ENCODE measurements around the gene CWC15.

DNA sequence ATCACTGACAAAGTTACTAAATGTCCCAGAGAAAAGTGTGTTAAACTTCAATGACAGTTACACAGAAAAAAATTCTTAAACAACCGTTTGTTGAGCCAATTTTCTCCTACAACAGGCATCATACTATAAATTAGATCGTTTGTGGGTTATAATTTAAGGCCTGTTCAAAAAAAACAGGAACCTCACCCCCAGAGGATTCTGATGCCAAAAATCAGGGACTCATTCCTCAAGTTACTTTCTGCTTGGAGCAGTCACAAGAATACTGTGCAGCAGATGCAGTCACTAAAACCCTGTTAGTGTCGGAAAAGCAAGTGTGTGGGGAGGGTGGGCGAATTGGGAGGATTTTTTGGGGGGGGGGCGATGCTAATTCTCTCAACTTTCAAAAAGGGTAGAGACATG is 657 bp downstream of the CWC15 start:
- TF ChIP-seq, protein P1, sequence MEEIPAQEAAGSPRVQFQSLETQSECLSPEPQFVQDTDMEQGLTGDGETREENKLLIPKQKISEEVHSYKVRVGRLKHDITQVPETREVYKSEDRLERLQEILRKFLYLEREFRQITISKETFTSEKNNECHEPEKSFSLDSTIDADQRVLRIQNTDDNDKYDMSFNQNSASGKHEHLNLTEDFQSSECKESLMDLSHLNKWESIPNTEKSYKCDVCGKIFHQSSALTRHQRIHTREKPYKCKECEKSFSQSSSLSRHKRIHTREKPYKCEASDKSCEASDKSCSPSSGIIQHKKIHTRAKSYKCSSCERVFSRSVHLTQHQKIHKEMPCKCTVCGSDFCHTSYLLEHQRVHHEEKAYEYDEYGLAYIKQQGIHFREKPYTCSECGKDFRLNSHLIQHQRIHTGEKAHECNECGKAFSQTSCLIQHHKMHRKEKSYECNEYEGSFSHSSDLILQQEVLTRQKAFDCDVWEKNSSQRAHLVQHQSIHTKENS (CRISPR knock-in tag; IDR thresholded peaks at IDR 0.05), result no peak
- TF ChIP-seq EP300 (IDR thresholded peaks at IDR 0.05; ENCODE audit: low read length), result no peak
- TF ChIP-seq, protein P2, sequence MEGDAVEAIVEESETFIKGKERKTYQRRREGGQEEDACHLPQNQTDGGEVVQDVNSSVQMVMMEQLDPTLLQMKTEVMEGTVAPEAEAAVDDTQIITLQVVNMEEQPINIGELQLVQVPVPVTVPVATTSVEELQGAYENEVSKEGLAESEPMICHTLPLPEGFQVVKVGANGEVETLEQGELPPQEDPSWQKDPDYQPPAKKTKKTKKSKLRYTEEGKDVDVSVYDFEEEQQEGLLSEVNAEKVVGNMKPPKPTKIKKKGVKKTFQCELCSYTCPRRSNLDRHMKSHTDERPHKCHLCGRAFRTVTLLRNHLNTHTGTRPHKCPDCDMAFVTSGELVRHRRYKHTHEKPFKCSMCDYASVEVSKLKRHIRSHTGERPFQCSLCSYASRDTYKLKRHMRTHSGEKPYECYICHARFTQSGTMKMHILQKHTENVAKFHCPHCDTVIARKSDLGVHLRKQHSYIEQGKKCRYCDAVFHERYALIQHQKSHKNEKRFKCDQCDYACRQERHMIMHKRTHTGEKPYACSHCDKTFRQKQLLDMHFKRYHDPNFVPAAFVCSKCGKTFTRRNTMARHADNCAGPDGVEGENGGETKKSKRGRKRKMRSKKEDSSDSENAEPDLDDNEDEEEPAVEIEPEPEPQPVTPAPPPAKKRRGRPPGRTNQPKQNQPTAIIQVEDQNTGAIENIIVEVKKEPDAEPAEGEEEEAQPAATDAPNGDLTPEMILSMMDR (IDR thresholded peaks at IDR 0.05 in 2 of 3, conservative IDR thresholded peaks at IDR 0.05 in 1 of 3; ENCODE audit: insufficient read depth in 2 of 3, low read depth in 1 of 3, low read length in 3 of 3), result no peak
- no peak for TF ChIP-seq EZH2 (IDR thresholded peaks at IDR 0.05; ENCODE audit: borderline replicate concordance, low read depth, low read length)
- TF ChIP-seq, protein P3, sequence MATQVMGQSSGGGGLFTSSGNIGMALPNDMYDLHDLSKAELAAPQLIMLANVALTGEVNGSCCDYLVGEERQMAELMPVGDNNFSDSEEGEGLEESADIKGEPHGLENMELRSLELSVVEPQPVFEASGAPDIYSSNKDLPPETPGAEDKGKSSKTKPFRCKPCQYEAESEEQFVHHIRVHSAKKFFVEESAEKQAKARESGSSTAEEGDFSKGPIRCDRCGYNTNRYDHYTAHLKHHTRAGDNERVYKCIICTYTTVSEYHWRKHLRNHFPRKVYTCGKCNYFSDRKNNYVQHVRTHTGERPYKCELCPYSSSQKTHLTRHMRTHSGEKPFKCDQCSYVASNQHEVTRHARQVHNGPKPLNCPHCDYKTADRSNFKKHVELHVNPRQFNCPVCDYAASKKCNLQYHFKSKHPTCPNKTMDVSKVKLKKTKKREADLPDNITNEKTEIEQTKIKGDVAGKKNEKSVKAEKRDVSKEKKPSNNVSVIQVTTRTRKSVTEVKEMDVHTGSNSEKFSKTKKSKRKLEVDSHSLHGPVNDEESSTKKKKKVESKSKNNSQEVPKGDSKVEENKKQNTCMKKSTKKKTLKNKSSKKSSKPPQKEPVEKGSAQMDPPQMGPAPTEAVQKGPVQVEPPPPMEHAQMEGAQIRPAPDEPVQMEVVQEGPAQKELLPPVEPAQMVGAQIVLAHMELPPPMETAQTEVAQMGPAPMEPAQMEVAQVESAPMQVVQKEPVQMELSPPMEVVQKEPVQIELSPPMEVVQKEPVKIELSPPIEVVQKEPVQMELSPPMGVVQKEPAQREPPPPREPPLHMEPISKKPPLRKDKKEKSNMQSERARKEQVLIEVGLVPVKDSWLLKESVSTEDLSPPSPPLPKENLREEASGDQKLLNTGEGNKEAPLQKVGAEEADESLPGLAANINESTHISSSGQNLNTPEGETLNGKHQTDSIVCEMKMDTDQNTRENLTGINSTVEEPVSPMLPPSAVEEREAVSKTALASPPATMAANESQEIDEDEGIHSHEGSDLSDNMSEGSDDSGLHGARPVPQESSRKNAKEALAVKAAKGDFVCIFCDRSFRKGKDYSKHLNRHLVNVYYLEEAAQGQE (IDR thresholded peaks at IDR 0.05; ENCODE audit: borderline replicate concordance), result no peak
- TF ChIP-seq, protein P3 (CRISPR knock-in tag; IDR thresholded peaks at IDR 0.05; ENCODE audit: low read depth), result no peak
- TF ChIP-seq CREM (IDR thresholded peaks at IDR 0.05; ENCODE audit: low read depth), result no peak
- TF ChIP-seq EHMT2 (IDR thresholded peaks at IDR 0.05), result no peak
- TF ChIP-seq, protein P4, sequence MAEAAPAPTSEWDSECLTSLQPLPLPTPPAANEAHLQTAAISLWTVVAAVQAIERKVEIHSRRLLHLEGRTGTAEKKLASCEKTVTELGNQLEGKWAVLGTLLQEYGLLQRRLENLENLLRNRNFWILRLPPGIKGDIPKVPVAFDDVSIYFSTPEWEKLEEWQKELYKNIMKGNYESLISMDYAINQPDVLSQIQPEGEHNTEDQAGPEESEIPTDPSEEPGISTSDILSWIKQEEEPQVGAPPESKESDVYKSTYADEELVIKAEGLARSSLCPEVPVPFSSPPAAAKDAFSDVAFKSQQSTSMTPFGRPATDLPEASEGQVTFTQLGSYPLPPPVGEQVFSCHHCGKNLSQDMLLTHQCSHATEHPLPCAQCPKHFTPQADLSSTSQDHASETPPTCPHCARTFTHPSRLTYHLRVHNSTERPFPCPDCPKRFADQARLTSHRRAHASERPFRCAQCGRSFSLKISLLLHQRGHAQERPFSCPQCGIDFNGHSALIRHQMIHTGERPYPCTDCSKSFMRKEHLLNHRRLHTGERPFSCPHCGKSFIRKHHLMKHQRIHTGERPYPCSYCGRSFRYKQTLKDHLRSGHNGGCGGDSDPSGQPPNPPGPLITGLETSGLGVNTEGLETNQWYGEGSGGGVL (CRISPR knock-in tag; IDR thresholded peaks at IDR 0.05), result no peak
- no peak for TF ChIP-seq ZNF232 (CRISPR knock-in tag; IDR thresholded peaks at IDR 0.05)
- TF ChIP-seq GATAD2A (IDR thresholded peaks at IDR 0.05), result no peak
